Keratinocyte (primary cell): Measurements from ENCODE around the gene TMEM207.

Source experiments
- EZH2 ChIP-seq: IDR thresholded peaks from one replicate; pipeline ENCODE4 v1.6.1; 2012; ENCODE audit warnings: inconsistent platforms, mild to moderate bottlenecking, low read length, moderate library complexity
- TF ChIP-seq, protein P1 (sequence below), 3 experiments: IDR thresholded peaks in 1 of 3; conservative IDR thresholded peaks in 1 of 3; optimal IDR thresholded peaks in 1 of 3; 2 replicates in 2 of 3; 3 replicates in 1 of 3; pipeline versions ENCODE3 to v1.5.1; 2011; ENCODE audit warnings: low read length in 3 of 3, mild to moderate bottlenecking in 3 of 3, moderate library complexity in 2 of 3, control low read depth in 1 of 3, inconsistent platforms in 1 of 3; ENCODE audit not compliant: insufficient read depth in 2 of 3; ENCODE audit errors: extremely low read depth in 1 of 3

DNA sequence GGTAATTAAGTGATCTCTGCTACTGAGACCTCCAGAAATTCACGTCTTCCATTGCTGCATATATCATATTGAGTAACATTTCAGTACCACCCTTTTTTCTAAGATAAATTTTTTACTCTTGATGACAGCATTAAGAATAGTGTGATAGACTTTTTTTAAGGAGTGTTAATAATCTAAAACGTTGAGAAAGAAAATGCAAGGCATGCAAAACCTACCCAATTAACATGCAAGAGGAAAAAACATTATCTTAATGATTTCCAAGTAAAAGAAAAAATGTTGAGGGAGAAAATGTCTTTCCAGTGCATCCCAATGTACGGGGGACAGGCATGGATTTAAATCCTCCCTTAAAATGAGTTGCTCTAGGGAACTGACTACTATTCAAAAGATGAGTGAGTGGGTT, 61.0 kb downstream of the TMEM207 start:
- TF ChIP-seq, protein P1, sequence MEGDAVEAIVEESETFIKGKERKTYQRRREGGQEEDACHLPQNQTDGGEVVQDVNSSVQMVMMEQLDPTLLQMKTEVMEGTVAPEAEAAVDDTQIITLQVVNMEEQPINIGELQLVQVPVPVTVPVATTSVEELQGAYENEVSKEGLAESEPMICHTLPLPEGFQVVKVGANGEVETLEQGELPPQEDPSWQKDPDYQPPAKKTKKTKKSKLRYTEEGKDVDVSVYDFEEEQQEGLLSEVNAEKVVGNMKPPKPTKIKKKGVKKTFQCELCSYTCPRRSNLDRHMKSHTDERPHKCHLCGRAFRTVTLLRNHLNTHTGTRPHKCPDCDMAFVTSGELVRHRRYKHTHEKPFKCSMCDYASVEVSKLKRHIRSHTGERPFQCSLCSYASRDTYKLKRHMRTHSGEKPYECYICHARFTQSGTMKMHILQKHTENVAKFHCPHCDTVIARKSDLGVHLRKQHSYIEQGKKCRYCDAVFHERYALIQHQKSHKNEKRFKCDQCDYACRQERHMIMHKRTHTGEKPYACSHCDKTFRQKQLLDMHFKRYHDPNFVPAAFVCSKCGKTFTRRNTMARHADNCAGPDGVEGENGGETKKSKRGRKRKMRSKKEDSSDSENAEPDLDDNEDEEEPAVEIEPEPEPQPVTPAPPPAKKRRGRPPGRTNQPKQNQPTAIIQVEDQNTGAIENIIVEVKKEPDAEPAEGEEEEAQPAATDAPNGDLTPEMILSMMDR (optimal IDR thresholded peaks at IDR 0.05 in 1 of 3, IDR thresholded peaks at IDR 0.05 in 1 of 3, conservative IDR thresholded peaks at IDR 0.05 in 1 of 3; ENCODE audit: extremely low read depth in 1 of 3, insufficient read depth in 2 of 3, low read length in 3 of 3), result no peak
- no peak for TF ChIP-seq EZH2
